Measurements from ENCODE around the gene ITGA1. TPM values are rescaled to one million over a fixed set of nuclear protein-coding genes. Genes with fewer than 3 reads are reported as not detected.

Gene ITGA1
- total RNA-seq, 4 donors from 2014 or later: 5.7 to 20.4 (median 12.4) TPM

DNA sequence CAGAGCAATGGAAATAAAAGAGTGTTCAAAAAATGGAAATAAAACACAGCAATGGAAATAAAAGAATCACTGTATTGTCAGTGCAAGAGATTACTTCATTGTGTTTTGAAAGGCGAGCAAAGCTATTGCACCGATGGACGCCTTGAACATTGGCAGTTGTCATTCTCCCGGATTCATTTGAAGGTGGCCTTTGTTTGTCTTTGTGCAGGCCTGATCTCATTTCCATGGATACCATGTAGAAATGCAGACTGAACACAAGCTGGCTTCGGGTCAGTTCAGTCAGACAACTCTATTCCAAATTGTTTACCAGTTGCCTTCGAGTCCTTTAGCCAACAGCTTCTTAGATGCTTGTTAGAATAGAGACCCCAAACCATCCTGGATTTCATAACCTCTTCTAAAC, 209.7 kb downstream of the ITGA1 start:
- Histone ChIP-seq H3K36me3 (no peaks in the 10 kb centered on the region), H3K9me3 (no peaks in the 10 kb centered on the region), H3K4me3 (no peak overlapping the region), H3K4me1 (no peaks in the 10 kb centered on the region), H3K27ac (no peak overlapping the region), H3K27me3 (no peaks in the 10 kb centered on the region)
- intact Hi-C loops (cut with DNase I; ENCODE audit: low total_unique reads) (no loop called here), in situ Hi-C loops (cut with MboI; ENCODE audit: low sequenced_read_pairs in 4 of 4) (no loop called here)
- no peak for ATAC-seq
- DNase-seq: no peak
- TF ChIP-seq, protein P1, sequence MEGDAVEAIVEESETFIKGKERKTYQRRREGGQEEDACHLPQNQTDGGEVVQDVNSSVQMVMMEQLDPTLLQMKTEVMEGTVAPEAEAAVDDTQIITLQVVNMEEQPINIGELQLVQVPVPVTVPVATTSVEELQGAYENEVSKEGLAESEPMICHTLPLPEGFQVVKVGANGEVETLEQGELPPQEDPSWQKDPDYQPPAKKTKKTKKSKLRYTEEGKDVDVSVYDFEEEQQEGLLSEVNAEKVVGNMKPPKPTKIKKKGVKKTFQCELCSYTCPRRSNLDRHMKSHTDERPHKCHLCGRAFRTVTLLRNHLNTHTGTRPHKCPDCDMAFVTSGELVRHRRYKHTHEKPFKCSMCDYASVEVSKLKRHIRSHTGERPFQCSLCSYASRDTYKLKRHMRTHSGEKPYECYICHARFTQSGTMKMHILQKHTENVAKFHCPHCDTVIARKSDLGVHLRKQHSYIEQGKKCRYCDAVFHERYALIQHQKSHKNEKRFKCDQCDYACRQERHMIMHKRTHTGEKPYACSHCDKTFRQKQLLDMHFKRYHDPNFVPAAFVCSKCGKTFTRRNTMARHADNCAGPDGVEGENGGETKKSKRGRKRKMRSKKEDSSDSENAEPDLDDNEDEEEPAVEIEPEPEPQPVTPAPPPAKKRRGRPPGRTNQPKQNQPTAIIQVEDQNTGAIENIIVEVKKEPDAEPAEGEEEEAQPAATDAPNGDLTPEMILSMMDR (IDR thresholded peaks at IDR 0.05 in 4 of 5, conservative IDR thresholded peaks at IDR 0.05 in 1 of 5): no peak
- TF ChIP-seq POLR2A (IDR thresholded peaks at IDR 0.05): no peak

DNA sequence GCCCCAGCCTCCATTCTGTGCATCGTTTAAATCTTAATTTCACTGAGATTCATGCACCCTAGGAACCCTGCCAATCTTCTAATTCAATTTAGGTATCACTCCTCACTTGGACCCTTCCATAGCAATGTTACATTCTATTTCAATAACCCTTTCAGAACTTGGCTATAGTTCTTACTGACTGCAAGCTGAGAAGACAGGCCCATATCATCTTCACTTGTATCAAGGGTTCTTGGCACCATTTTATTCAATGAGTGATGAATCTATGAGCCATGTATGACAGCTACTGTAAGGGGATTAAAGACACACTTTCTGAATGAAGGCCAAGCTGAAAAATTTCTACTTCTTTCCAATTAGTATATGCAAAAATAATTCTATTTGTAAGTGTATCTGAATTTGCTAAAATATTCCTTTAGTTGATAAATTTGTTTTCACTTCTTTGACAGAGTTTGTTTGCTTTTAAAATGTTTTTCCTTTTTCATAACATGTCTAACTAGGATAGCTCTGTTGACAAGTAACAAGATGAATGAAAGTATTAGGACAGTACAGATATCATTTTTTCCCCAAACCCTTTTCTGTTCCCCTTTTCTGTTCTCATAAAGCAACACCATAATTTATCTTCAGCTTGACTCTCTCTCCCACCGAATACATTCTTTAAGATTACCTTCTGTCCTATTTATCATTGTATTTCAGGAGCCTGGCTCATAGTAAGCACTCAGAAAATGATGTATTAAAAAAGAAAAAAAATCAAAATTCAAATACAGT, 211.0 kb downstream of the ITGA1 start:
- in situ Hi-C loops (cut with MboI; ENCODE audit: low sequenced_read_pairs in 4 of 4) (no loop called here), intact Hi-C loops (cut with DNase I; ENCODE audit: low total_unique reads) (no loop called here)
- no peak overlapping the region for H3K4me3 ChIP-seq

DNA sequence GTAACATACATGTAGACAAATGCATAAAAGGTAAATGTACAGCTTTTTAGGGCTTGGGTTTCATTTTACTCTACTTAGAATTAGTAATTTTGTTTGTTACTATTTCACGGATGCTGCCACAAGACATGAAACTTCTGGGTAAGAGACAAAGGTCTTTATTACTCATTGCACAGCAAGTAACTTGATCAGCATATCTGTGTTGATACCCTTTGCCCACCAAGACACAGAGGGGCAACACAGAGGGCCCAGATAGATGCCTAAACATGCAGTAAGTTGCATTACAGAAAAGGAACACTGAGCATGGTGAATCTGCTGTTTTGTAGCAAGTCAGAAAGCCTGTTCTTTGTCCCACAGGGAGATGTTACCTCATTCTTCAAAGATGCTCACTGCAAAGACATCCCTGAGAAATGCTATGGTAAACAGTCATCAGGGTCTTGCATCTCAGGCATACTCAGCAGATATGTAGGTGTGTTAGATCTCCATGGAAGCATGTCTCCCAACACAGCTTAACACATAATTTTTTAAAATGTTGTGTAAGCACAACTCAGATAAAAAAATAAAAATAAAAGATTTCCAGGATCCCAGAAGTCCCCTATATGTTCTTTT, 211.7 kb downstream of the ITGA1 start:
- no peak for ATAC-seq
- Histone ChIP-seq H3K9me3 (no peaks in the 10 kb centered on the region), H3K36me3 (no peaks in the 10 kb centered on the region), H3K4me3 (no peak overlapping the region), H3K4me1 (no peaks in the 10 kb centered on the region), H3K27ac (no peak overlapping the region), H3K27me3 (no peaks in the 10 kb centered on the region)
- no peak for TF ChIP-seq POLR2A (IDR thresholded peaks at IDR 0.05)
- TF ChIP-seq, protein P1 (IDR thresholded peaks at IDR 0.05 in 4 of 5, conservative IDR thresholded peaks at IDR 0.05 in 1 of 5): no peak
- DNase-seq: no peak
- in situ Hi-C loops (cut with MboI; ENCODE audit: low sequenced_read_pairs in 4 of 4) (no loop called here), intact Hi-C loops (cut with DNase I; ENCODE audit: low total_unique reads) (no loop called here)

More for the DNA sequence above, 211.0 kb downstream of the ITGA1 start:
- no peaks in the 10 kb centered on the region for H3K4me1 ChIP-seq
- H3K36me3 ChIP-seq: no peaks in the 10 kb centered on the region
- no peaks in the 10 kb centered on the region for H3K27me3 ChIP-seq
- no peak overlapping the region for H3K27ac ChIP-seq
- ATAC-seq: no peak
- no peak for DNase-seq
- H3K9me3 ChIP-seq: no peaks in the 10 kb centered on the region
- no peak for TF ChIP-seq POLR2A (IDR thresholded peaks at IDR 0.05)
- TF ChIP-seq, protein P1 (IDR thresholded peaks at IDR 0.05 in 4 of 5, conservative IDR thresholded peaks at IDR 0.05 in 1 of 5): no peak

DNA sequence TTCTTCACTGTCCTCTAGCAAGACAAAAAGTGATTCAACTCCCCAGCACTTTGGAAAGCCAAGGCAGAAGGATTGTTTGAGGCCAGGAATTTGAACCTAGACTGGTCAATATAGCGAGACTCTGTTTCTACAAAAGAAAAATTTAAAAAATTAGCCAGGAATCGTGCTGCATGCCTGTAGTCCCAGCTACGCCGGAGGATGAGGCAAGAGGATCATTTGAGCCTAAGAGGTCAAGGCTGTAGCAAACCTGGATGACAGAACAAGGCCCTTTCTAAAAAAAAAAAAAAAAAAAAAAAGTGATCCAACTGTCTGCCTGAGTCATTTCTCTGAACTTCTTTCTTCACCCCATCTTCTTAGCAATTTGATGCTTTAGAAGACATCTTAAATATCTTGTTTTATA, 213.8 kb downstream of the ITGA1 start:
- ATAC-seq (no peak), DNase-seq (no peak)
- Histone ChIP-seq H3K27ac (no peak overlapping the region), H3K4me1 (no peaks in the 10 kb centered on the region), H3K36me3 (no peaks in the 10 kb centered on the region), H3K9me3 (no peaks in the 10 kb centered on the region), H3K4me3 (no peak overlapping the region), H3K27me3 (no peaks in the 10 kb centered on the region)
- intact Hi-C loops (cut with DNase I; ENCODE audit: low total_unique reads): no loop called here
- in situ Hi-C loops (cut with MboI; ENCODE audit: low sequenced_read_pairs in 4 of 4): no loop called here
- TF ChIP-seq POLR2A (IDR thresholded peaks at IDR 0.05): no peak
- TF ChIP-seq, protein P1 (IDR thresholded peaks at IDR 0.05 in 4 of 5, conservative IDR thresholded peaks at IDR 0.05 in 1 of 5): no peak
